Pons (tissue), 1 donor: ENCODE results near the gene PMM2.

ENCODE experiments used
- DNase-seq: peaks from one replicate; pipeline ENCODE4 v3.0.0-alpha.2; 2016; ENCODE audit warnings: low spot score

PMM2 gene

DNA sequence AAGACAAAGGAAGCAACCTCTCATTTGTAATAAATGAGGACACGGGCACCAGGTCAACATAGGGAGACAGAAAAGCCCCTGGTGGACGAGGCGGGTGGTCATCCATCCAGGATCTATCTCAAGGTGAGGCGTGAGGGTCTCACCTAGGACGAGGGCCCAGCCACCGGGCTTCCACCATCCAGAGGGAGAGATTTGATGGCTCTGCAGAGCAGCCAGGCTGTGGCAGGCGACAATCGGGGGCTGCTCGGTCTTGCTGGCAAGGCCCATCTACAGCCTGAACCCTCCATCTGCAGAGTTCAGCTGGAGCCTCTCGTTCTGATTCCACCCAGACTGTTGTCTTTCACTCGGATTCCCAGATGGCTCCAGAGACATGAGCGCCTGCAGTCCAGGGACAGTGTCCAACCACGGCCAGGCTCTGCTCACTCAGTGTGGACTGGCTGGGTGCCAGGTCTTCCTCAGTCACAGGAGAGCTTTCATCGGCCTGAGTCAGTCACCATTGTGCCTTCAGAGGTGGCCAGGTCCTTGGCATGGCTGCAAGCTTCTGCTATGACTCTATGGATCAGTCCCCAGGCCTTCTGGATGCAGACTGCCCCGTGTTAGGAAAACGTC lies 90.4 kb downstream of the PMM2 start:
- peak; percentile 86 for DNase-seq

- DNase-seq, result no peak
Measured at GRCh38 chr16:8888951-8889892, 91.6 kb downstream of the PMM2 start.

DNA sequence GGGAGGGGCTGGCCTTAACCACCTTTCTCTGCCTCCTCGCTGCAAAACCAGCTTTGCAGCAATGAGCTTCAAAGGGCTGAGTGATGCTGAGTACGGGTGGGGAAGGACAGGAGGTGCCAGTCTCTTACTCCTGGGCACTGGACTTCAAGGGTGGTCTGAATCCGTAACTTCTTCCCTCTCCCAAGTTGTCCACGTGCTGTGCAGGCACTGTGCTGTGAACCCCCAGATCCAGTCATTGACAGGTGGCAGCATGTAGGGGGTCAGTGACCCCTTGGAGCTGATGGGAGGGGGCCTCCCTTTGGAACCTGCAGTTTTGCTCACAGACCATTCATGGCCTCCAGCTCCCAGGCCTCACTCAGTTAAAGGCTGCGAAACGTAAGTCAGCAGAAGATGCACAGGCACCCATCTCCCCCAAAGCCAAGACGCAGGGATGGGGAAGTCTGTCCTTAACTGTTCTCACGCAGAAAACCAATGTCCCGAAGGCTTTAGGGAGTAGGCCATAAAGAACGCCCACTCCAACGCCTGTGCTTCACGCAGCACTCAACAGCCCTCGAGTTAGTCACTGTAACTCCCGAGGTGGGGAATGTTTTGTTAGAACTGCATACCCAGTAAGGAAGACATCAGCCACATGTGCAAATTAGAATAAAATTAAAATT lies 92.4 kb downstream of the PMM2 start:
- DNase-seq, result no peak

GRCh38 chr16:8890549-8890921 lies 92.9 kb downstream of the PMM2 start:
- DNase-seq, result no peak

GRCh38 chr16:8892101-8892575 lies 94.5 kb downstream of the PMM2 start:
- no peak for DNase-seq

- no peak for DNase-seq
Measured at GRCh38 chr16:8893426-8893825, 95.8 kb downstream of the PMM2 start.

DNA sequence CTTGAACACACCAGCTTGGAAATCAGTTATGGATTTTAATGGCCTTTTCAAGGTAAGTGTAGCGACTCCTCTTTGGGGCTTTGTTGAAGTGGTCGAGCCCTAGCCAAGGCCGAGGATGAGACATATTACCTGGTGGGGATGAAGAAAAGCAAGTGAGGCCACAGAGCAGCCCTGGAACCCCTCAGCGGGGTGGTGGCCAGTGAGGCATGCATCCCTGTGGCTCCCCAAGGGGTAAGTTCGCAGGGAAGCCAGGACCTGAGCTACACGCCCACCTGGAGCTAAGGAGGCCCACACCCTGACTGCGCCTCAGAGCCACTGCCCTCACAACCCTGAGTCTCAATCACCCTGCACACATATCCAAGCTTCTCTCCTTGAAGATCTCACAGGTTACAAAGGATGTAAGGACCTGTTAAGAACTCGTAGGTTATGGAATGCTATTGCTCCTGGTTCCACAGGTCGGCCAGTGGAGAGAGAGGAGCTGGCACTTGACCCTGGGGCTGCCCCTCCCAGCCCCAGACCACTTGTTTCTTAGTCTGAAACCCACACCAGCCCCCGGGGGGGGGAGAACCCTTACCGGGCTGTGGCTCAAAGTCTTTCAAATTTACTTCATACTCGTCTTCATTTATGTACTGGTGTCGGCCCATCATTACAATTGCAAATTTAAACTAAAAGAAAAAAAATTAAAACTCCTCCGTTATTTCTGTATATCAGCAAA lies 96.5 kb downstream of the PMM2 start:
- DNase-seq, result no peak

- DNase-seq, result no peak
Measured at GRCh38 chr16:8894736-8895334, 97.2 kb downstream of the PMM2 start.

- no peak for DNase-seq
Measured at GRCh38 chr16:8898660-8899318, 101.2 kb downstream of the PMM2 start.
